Measurements from ENCODE around the gene CCNH.

CCNH gene

GRCh38 chr5:87435144-87435694 is 22.5 kb upstream of the CCNH start:
- no peak overlapping the region for H3K27ac ChIP-seq
- TF ChIP-seq ZFX (IDR thresholded peaks at IDR 0.05) (no peak), CTCF (conservative IDR thresholded peaks at IDR 0.05) (no peak)

DNA sequence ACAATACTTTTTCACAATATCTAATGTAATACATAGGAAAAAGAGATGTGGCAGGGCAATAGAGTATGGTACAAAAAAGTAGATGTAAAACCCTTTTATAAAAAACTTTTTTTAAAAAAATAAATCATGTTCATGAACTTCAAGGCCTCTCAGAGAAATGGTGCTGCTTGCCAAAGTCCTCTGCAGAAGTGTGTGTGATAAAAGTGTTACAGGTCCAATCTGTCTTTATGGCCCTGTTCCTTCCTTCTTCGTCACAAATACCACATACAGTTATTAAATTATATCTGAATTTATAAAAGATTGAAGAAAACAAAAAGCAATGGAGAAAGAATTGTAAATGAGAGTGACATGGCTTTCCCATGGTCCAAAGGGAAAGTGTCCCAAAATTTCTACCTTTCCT is 21.7 kb upstream of the CCNH start:
- H3K27ac ChIP-seq = no peak overlapping the region
- TF ChIP-seq ZFX (IDR thresholded peaks at IDR 0.05) = no peak
- no peak for TF ChIP-seq CTCF (conservative IDR thresholded peaks at IDR 0.05)

GRCh38 chr5:87433945-87434344 is 21.2 kb upstream of the CCNH start:
- no peak overlapping the region for H3K27ac ChIP-seq
- TF ChIP-seq CTCF (conservative IDR thresholded peaks at IDR 0.05) (no peak), ZFX (IDR thresholded peaks at IDR 0.05) (no peak)

- no peak for TF ChIP-seq CTCF (conservative IDR thresholded peaks at IDR 0.05)
- TF ChIP-seq ZFX (IDR thresholded peaks at IDR 0.05) = no peak
- no peak overlapping the region for H3K27ac ChIP-seq
Observed at GRCh38 chr5:87432460-87432859, 19.7 kb upstream of the CCNH start.

DNA sequence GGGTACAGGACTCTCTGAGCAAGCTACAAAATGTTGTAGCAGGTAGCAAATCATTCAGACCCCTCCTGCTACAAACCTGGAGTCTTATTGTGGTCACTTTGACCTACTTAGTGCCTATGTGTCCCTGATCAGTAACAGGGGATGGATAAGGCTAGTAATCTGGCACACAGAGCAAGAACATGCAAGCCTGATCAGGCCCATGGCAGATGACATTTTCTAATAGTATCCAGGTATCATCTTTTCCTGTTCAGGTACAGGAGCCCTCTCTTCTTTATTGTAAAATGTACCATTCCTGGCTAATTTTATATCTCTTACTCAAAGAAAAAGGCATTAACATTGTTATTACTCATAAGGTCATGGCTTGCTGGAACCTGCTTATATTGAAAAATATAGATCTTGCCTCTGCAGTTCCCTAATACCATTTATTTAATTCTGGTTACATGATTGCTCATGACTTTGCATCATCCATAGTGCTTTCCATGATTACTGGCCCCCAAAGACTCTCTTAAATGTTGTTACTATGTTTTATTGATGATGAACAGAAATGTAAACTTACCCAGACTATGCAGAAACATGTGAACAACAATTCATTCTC is 18.2 kb upstream of the CCNH start:
- no peak for TF ChIP-seq ZFX (IDR thresholded peaks at IDR 0.05)
- no peak for TF ChIP-seq CTCF (conservative IDR thresholded peaks at IDR 0.05)
- no peak overlapping the region for H3K27ac ChIP-seq

- TF ChIP-seq CTCF (conservative IDR thresholded peaks at IDR 0.05) (no peak), ZFX (IDR thresholded peaks at IDR 0.05) (no peak)
Observed at GRCh38 chr5:87423755-87424154, 11.0 kb upstream of the CCNH start.

GRCh38 chr5:87421307-87421706 is 8.6 kb upstream of the CCNH start:
- H3K27ac ChIP-seq = no peak overlapping the region
- TF ChIP-seq CTCF (conservative IDR thresholded peaks at IDR 0.05) = no peak
- TF ChIP-seq ZFX (IDR thresholded peaks at IDR 0.05) = no peak

More at GRCh38 chr5:87423755-87424154, 11.0 kb upstream of the CCNH start:
- H3K27ac ChIP-seq = no peak overlapping the region
